ENCODE results near the gene SDK2. TPM values are rescaled to one million over a fixed set of nuclear protein-coding genes. Genes with fewer than 3 reads are reported as not detected.

Gene SDK2
- polyA plus RNA-seq, 1 experiment: 0.04 TPM

DNA sequence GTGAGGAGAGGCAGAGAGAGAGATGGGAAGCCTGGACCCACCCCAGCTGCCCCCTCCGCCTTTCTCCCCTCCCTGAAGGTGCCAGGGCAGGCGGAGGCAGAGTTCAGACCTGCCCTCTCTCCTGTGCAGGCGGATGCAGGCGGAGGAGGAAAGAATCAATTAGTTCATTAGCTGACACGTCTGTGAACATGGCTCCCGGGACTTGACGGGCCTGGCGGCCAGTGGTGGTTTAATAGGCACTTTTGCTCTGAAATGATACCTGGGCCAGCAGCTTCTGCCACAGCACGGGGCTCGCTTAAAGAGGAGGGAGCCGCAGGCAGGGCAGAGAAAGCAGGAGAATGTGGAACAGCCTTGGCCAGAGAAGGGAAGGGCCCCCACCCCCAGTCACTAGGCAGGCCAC is 98.1 kb downstream of the SDK2 start:
- no peak for DNase-seq (ENCODE audit: low read depth)
- no peak overlapping the region for H3K4me3 ChIP-seq (ENCODE audit: low read depth, low read length)
- no peaks in the 10 kb centered on the region for H3K36me3 ChIP-seq (ENCODE audit: control insufficient read depth, insufficient read depth, low read length)
- H3K27me3 ChIP-seq (ENCODE audit: control insufficient read depth, insufficient read depth, low read length): no peaks in the 10 kb centered on the region
- POLR2A ChIA-PET: no interaction called here
- TF ChIP-seq, protein P1, sequence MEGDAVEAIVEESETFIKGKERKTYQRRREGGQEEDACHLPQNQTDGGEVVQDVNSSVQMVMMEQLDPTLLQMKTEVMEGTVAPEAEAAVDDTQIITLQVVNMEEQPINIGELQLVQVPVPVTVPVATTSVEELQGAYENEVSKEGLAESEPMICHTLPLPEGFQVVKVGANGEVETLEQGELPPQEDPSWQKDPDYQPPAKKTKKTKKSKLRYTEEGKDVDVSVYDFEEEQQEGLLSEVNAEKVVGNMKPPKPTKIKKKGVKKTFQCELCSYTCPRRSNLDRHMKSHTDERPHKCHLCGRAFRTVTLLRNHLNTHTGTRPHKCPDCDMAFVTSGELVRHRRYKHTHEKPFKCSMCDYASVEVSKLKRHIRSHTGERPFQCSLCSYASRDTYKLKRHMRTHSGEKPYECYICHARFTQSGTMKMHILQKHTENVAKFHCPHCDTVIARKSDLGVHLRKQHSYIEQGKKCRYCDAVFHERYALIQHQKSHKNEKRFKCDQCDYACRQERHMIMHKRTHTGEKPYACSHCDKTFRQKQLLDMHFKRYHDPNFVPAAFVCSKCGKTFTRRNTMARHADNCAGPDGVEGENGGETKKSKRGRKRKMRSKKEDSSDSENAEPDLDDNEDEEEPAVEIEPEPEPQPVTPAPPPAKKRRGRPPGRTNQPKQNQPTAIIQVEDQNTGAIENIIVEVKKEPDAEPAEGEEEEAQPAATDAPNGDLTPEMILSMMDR (IDR thresholded peaks at IDR 0.05; ENCODE audit: insufficient read depth, low read depth, low read length): no peak
- CTCF ChIA-PET: no interaction called here

DNA sequence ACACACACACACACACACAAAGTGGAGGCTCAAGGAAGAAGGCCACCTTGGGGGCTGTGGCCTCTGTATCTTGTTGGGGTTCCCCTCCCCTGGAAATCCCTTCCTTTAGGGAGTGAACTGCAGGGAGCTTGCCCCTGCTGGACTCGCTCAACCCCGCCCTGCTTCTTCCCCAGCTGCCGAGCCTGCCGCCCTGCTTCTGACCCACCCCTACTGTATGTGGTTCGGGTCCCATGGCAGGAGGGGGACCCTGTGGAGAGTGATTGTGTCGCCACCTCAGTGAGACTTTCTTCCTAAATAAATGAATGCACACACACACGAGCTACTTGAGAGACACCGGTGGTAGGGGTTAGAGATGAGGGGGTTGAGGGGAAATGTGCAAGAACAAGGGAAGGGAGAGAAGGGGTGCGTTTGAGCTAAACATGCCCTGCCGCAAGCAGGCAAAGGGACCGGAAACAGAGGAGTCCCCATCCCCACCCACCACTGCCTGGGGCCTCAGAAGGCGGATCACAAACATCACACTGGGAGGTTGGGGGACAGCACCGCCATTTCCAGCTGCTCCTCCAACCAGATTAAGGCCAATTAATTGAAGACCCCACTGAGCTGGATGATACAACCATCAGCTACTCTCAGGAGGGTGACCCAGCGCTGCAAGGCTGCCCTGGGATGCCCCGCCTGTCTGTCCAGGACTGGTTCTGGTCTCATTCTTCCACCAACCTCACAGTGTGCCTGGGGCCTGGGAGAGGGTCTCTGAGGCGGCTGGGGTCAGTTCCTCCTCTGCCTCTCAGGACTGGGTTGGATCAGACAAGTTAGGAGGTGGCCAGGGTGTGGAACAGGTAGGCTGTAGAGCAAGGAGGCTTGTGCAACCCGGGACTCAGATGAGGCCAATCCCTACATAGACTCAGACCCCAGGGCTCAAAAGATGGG is 98.9 kb downstream of the SDK2 start:
- DNase-seq (ENCODE audit: low read depth): no peak
- TF ChIP-seq, protein P1 (IDR thresholded peaks at IDR 0.05; ENCODE audit: insufficient read depth, low read depth, low read length): no peak
- Histone ChIP-seq H3K36me3 (ENCODE audit: control insufficient read depth, insufficient read depth, low read length) (no peaks in the 10 kb centered on the region), H3K4me3 (ENCODE audit: low read depth, low read length) (no peak overlapping the region), H3K27me3 (ENCODE audit: control insufficient read depth, insufficient read depth, low read length) (no peaks in the 10 kb centered on the region)
- ChIA-PET POLR2A (no interaction called here), CTCF (no interaction called here)

DNA sequence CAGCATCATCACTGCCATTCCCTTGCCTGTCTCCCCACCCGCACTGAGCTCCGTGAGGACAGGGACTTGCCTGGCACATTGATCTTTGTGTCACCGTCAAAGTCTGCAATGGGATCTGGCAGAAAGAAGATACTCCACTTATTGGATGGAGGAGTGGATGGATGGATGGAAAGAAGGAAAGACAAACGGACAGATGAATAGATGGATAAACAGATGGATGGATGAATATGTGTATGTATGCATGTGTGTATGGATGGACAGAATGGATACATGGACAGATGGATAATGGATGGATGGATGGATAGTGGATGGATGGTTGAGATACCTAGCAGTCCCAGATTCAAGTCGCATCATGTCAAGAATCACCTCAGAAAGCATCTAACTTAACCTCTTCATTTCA is 99.9 kb downstream of the SDK2 start:
- POLR2A ChIA-PET: no interaction called here
- DNase-seq (ENCODE audit: low read depth): no peak
- Histone ChIP-seq H3K27me3 (ENCODE audit: control insufficient read depth, insufficient read depth, low read length) (no peaks in the 10 kb centered on the region), H3K36me3 (ENCODE audit: control insufficient read depth, insufficient read depth, low read length) (no peaks in the 10 kb centered on the region), H3K4me3 (ENCODE audit: low read depth, low read length) (no peak overlapping the region)
- CTCF ChIA-PET: no interaction called here
- TF ChIP-seq, protein P1 (IDR thresholded peaks at IDR 0.05; ENCODE audit: insufficient read depth, low read depth, low read length): no peak

DNA sequence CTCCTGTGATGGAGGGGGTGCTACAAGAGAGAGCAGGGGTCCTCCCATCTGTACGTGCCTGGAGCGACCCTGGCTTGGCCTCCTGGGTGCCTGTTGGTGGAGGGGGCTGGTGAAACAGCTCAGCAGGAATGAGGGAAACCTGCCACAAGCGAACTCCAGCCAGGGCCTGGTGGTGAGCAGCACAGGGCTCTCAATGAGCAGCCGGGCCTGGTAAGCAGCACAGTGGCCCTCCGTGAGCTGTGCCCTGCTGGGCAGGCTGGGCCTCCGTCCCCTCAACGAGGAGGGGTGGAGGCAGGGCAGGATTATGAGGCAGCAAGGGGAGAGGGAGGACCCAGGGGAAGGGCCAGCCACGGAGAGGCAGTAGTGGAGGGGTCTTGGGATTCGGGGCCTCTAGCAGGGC is 101.9 kb downstream of the SDK2 start:
- ChIA-PET POLR2A (no interaction called here), CTCF (no interaction called here)
- DNase-seq (ENCODE audit: low read depth): no peak
- no peak overlapping the region for H3K4me3 ChIP-seq (ENCODE audit: low read depth, low read length)
- no peaks in the 10 kb centered on the region for H3K36me3 ChIP-seq (ENCODE audit: control insufficient read depth, insufficient read depth, low read length)
- TF ChIP-seq, protein P1 (IDR thresholded peaks at IDR 0.05; ENCODE audit: insufficient read depth, low read depth, low read length): no peak
- H3K27me3 ChIP-seq (ENCODE audit: control insufficient read depth, insufficient read depth, low read length): no peaks in the 10 kb centered on the region

DNA sequence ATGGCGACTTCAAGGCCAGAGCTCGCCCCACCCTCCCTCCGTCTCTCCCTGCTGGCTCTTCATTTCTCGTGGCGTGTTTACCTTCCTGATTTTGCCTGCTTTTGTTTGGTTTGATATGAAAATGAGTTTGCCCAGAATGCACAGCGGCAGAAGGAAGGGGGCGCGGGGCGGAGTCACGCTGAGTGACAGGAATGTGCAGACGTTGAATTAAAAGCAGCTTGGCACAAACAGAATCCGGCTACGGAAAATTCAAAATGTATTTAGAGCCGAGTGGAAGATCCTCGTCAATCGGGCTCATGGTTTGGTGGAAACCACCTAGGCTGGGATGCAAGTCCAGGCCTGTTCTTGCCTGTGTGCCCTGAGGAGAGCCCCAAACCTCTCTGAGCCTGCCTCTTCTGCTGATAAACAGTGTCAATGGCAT is 102.7 kb downstream of the SDK2 start:
- Histone ChIP-seq H3K27me3 (ENCODE audit: control insufficient read depth, insufficient read depth, low read length) (no peaks in the 10 kb centered on the region), H3K4me3 (ENCODE audit: low read depth, low read length) (no peak overlapping the region), H3K36me3 (ENCODE audit: control insufficient read depth, insufficient read depth, low read length) (no peaks in the 10 kb centered on the region)
- ChIA-PET CTCF (no interaction called here), POLR2A (no interaction called here)
- TF ChIP-seq, protein P1 (IDR thresholded peaks at IDR 0.05; ENCODE audit: insufficient read depth, low read depth, low read length): no peak
- no peak for DNase-seq (ENCODE audit: low read depth)
